Measurements from ENCODE around the gene LRR1.
"Not testable (repeated sequence)": the region's sequence is repeated elsewhere in the genome, so short reads cannot be mapped to it uniquely, and the experiment has no call there.

The LRR1 gene

DNA sequence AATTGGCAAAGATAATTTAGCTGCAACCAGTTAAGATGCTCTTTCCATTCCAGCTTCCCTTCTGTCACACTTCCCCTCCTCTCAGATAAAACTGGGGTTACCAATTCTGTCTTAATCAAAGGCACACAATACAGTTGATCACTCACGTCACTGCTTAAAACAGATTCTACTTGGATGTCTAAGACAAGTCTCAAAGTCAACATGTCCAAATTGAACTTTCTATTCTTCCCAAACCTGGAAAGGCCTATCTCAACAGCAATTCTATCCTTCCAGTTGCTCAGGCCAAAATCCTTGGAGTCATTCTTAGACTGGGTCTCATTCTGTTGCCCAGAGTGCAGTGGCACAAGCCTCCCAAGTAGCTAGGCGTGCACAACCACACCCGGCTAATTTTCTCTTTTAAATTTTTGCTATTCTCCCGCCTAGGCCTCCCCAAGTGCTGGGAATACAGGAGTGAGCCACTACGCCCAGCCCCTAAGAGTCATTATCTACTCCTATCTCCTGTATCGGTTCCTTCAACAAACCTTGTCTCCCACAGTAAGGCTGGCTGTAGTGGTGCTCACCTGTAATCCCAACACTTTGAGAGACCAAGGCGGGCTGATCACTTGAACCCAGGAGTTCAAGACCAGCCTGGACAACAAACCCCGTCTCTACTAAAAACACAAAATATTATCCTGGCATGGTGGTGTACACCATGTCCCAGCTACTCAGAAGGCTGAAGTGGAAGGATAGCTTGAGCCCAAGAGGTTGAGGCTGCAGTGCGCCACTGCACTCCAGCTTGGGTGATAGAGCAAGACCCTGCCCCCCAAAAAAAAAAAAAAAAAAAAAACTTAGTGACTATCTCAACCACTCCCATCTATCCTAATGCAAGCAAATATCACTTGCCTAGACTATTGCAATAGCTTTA lies 17.3 kb upstream of the LRR1 start:
- peak in 1 of 3 donors; percentile 27 for DNase-seq
- CTCF ChIA-PET, result interaction anchor here (0.8 to 1.9 kb wide), 2 partner anchors 83 to 122 kb away, joined by 3 to 4 read pairs; no protein-coding TSS in a partner anchor
- H3K36me3 ChIP-seq (ENCODE audit: control insufficient read depth in 4 of 4, insufficient read depth in 4 of 4, low read length in 3 of 4), result peaks cover 9 to 47% (median 33%) of the 10 kb centered on the region in 4 experiments
- H3K27ac ChIP-seq (ENCODE audit: insufficient read depth in 1 of 2, low read depth in 1 of 2, low read length in 2 of 2, poor library complexity in 1 of 2, severe bottlenecking in 2 of 2), result no peak overlapping the region
- no peaks in the 10 kb centered on the region for H3K27me3 ChIP-seq (replicated peaks in 2 of 5; ENCODE audit: control insufficient read depth in 4 of 5, insufficient read depth in 5 of 5, low read length in 4 of 5)
- H3K9me3 ChIP-seq (ENCODE audit: control extremely low read depth in 1 of 5, control insufficient read depth in 4 of 5, insufficient read depth in 2 of 5, low read depth in 1 of 5, low read length in 4 of 5), result no peaks in the 10 kb centered on the region
- POLR2A ChIA-PET, result no interaction called here
- no peak overlapping the region for H3K4me3 ChIP-seq (ENCODE audit: control insufficient read depth in 1 of 7, extremely low read depth in 1 of 7, insufficient read depth in 4 of 7, low read depth in 2 of 7, low read length in 6 of 7)
- peaks cover 13 to 25% (median 14%) of the 10 kb centered on the region in 4 experiments for H3K4me1 ChIP-seq (ENCODE audit: control extremely low read depth in 1 of 4, control insufficient read depth in 4 of 4, insufficient read depth in 4 of 4, low read length in 3 of 4)
- WGBS (ENCODE audit: insufficient coverage), result 76% methylated on average over 9 of the region's 9 CpGs

DNA sequence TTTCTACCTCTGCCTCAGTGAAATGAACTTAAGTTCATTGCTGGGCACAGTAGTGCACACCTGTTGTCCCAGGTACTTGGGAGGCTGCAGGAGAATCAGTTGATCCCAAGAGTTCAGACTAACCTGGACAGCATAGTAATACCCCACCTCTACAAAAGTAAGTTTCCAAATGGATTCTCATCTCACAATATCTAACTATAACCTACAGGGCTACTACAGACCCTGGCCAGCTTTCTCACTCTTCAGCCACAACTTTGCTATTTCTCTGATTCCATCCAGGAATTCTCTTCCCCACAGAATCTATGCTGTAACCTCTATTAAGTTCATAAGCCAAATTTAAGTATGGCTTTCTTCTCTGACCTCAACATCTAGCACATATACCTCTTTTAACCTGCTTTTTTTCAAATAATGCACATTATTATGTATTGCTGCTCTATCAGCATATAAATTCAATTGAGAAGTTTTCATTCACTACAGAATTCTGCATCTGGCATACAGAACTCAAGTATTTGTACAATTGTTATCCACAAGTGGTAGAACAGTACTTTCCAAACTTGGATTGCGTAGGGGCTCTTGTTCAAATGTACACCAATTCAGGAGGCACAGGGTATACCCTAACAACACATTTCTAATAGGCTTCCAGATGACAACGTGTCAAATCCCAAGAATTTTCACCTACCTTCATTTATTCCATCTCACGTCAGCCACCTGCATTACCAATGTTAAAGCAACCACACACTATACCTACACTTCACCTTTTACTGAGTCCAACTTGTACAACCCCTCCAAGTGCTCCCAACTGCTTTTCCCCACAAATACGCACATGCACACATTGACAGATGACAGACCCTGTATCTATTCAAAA lies 16.4 kb upstream of the LRR1 start:
- Histone ChIP-seq H3K27ac (ENCODE audit: insufficient read depth in 1 of 2, low read depth in 1 of 2, low read length in 2 of 2, poor library complexity in 1 of 2, severe bottlenecking in 2 of 2) (peak overlapping the region in 1 of 2 experiments; percentile 21), H3K36me3 (ENCODE audit: control insufficient read depth in 4 of 4, insufficient read depth in 4 of 4, low read length in 3 of 4) (peaks cover 9 to 39% (median 26%) of the 10 kb centered on the region in 4 experiments), H3K9me3 (ENCODE audit: control extremely low read depth in 1 of 5, control insufficient read depth in 4 of 5, insufficient read depth in 2 of 5, low read depth in 1 of 5, low read length in 4 of 5) (no peaks in the 10 kb centered on the region), H3K4me1 (ENCODE audit: control extremely low read depth in 1 of 4, control insufficient read depth in 4 of 4, insufficient read depth in 4 of 4, low read length in 3 of 4) (peaks cover 13 to 25% (median 16%) of the 10 kb centered on the region in 4 experiments), H3K4me3 (ENCODE audit: control insufficient read depth in 1 of 7, extremely low read depth in 1 of 7, insufficient read depth in 4 of 7, low read depth in 2 of 7, low read length in 6 of 7) (no peak overlapping the region), H3K27me3 (replicated peaks in 2 of 5; ENCODE audit: control insufficient read depth in 4 of 5, insufficient read depth in 5 of 5, low read length in 4 of 5) (no peaks in the 10 kb centered on the region)
- ChIA-PET POLR2A (no interaction called here), CTCF (interaction anchor here (1.9 kb wide), 1 partner anchor 84 kb away, joined by 4 read pairs; no protein-coding TSS in a partner anchor)
- 100% methylated on average over 3 of the region's 4 CpGs for WGBS (ENCODE audit: insufficient coverage)
- DNase-seq, result no peak

DNA sequence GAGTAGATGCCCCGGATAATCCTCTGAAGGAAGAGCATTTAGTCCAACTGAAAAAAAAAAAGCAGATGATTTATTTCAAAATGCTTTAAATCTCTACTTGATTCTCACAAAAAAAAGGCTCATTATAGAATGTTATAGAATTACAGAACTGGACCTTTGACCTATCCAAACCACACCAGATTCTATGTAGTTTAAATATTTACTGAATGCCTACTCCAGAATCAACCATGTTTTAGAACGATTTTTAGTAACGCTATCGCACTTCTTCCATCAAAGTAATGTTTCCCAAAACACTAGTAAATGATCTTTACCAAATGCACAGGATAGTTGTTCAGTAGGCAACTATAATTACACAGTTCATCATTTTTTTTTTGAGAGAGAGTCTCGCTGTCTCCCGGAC lies 15.1 kb upstream of the LRR1 start:
- Histone ChIP-seq H3K4me1 (ENCODE audit: control extremely low read depth in 1 of 4, control insufficient read depth in 4 of 4, insufficient read depth in 4 of 4, low read length in 3 of 4) (peaks cover 13 to 25% (median 16%) of the 10 kb centered on the region in 4 experiments), H3K27me3 (replicated peaks in 2 of 5; ENCODE audit: control insufficient read depth in 4 of 5, insufficient read depth in 5 of 5, low read length in 4 of 5) (no peaks in the 10 kb centered on the region), H3K36me3 (ENCODE audit: control insufficient read depth in 4 of 4, insufficient read depth in 4 of 4, low read length in 3 of 4) (peaks cover 9 to 34% (median 22%) of the 10 kb centered on the region in 4 experiments), H3K27ac (ENCODE audit: insufficient read depth in 1 of 2, low read depth in 1 of 2, low read length in 2 of 2, poor library complexity in 1 of 2, severe bottlenecking in 2 of 2) (no peak overlapping the region), H3K9me3 (ENCODE audit: control extremely low read depth in 1 of 5, control insufficient read depth in 4 of 5, insufficient read depth in 2 of 5, low read depth in 1 of 5, low read length in 4 of 5) (no peaks in the 10 kb centered on the region), H3K4me3 (ENCODE audit: control insufficient read depth in 1 of 7, extremely low read depth in 1 of 7, insufficient read depth in 4 of 7, low read depth in 2 of 7, low read length in 6 of 7) (peak overlapping the region in 2 of 7 experiments; percentile 98 to 99)
- CTCF ChIA-PET, result no interaction called here
- DNase-seq, result no peak
- POLR2A ChIA-PET, result interaction anchor here (0.7 to 1.0 kb wide), 2 partner anchors 14 to 37 kb away, joined by 3 read pairs; no protein-coding TSS in a partner anchor
- WGBS (ENCODE audit: insufficient coverage), result 95% methylated on average over 5 of the region's 6 CpGs

DNA sequence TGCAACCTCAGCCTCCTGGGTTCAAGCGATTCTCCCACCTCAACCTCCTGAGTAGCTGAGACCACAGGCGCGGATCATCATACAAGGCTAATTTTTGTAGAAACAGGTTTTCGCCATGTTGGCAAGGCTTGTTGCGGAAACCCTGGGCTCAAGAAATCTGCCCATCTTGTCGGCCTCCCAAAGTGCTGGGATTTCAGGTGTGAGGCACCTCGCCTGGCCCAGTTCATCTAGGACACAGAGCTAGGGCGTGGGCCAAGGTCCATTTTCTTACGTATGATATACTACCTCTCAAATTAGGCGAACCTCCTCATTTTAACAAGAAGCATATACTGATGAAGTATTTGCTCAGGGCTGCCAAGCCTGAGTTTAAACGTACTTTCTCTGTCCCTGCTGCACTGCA lies 14.7 kb upstream of the LRR1 start:
- ChIA-PET POLR2A (interaction anchor here (0.7 to 1.0 kb wide), 2 partner anchors 14 to 37 kb away, joined by 3 read pairs; no protein-coding TSS in a partner anchor), CTCF (interaction anchor here (1.3 kb wide), 1 partner anchor 50 kb away, joined by 3 read pairs; no protein-coding TSS in a partner anchor)
- peak overlapping the region in 6 of 7 experiments; percentile 40 to 99 (median 98) for H3K4me3 ChIP-seq (ENCODE audit: control insufficient read depth in 1 of 7, extremely low read depth in 1 of 7, insufficient read depth in 4 of 7, low read depth in 2 of 7, low read length in 6 of 7)
- peak overlapping the region in 1 of 2 experiments; percentile 98 for H3K27ac ChIP-seq (ENCODE audit: insufficient read depth in 1 of 2, low read depth in 1 of 2, low read length in 2 of 2, poor library complexity in 1 of 2, severe bottlenecking in 2 of 2)
- no peak for DNase-seq
- peaks cover 9 to 34% (median 22%) of the 10 kb centered on the region in 4 experiments for H3K36me3 ChIP-seq (ENCODE audit: control insufficient read depth in 4 of 4, insufficient read depth in 4 of 4, low read length in 3 of 4)
- peaks cover 13 to 25% (median 16%) of the 10 kb centered on the region in 4 experiments for H3K4me1 ChIP-seq (ENCODE audit: control extremely low read depth in 1 of 4, control insufficient read depth in 4 of 4, insufficient read depth in 4 of 4, low read length in 3 of 4)
- WGBS (ENCODE audit: insufficient coverage), result 98% methylated on average over 9 of the region's 11 CpGs
- H3K9me3 ChIP-seq (ENCODE audit: control extremely low read depth in 1 of 5, control insufficient read depth in 4 of 5, insufficient read depth in 2 of 5, low read depth in 1 of 5, low read length in 4 of 5), result no peaks in the 10 kb centered on the region
- H3K27me3 ChIP-seq (replicated peaks in 2 of 5; ENCODE audit: control insufficient read depth in 4 of 5, insufficient read depth in 5 of 5, low read length in 4 of 5), result no peaks in the 10 kb centered on the region

DNA sequence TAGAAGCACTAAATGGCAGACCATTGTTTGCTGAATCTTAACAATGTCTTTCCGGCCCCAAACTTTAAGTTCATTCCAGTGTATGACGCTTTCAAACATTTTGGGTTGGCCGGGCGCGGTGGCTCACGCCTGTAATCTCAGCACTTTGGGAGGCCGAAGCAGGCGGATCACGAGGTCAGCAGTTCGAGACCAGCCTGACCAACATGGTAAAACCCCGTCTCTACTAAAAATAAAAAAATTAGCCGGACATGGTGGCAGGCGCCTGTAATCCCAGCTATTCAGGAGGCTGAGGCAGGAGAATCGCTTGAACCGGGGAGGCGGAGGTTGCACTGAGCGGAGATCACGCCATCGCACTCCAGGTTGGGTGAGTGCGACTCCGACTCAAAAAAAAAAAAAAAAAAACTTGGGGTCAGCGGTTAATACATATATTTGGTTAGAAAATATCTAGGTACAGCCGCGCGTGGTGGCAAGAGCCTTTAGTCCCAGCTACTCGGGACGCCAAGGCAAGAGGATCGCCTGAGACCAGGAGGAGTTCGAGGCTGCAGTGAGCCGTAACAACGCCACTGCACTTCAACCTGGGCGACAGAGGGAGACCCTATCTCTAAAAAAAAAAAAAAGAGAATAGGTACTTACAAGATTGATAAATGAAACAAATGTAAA lies 13.6 kb upstream of the LRR1 start:
- H3K36me3 ChIP-seq (ENCODE audit: control insufficient read depth in 4 of 4, insufficient read depth in 4 of 4, low read length in 3 of 4), result peaks cover 9 to 34% (median 21%) of the 10 kb centered on the region in 4 experiments
- 27% methylated on average over 24 of the region's 32 CpGs for WGBS (ENCODE audit: insufficient coverage)
- not testable (repeated sequence) for DNase-seq; H3K9me3 ChIP-seq (ENCODE audit: control extremely low read depth in 1 of 5, control insufficient read depth in 4 of 5, insufficient read depth in 2 of 5, low read depth in 1 of 5, low read length in 4 of 5); H3K27me3 ChIP-seq (replicated peaks in 2 of 5; ENCODE audit: control insufficient read depth in 4 of 5, insufficient read depth in 5 of 5, low read length in 4 of 5)
- peak overlapping the region; percentile 96 to 98 for H3K27ac ChIP-seq (ENCODE audit: insufficient read depth in 1 of 2, low read depth in 1 of 2, low read length in 2 of 2, poor library complexity in 1 of 2, severe bottlenecking in 2 of 2)
- peaks cover 13 to 25% (median 16%) of the 10 kb centered on the region in 4 experiments for H3K4me1 ChIP-seq (ENCODE audit: control extremely low read depth in 1 of 4, control insufficient read depth in 4 of 4, insufficient read depth in 4 of 4, low read length in 3 of 4)
- ChIA-PET POLR2A (interaction anchor here (0.5 to 2.9 kb wide), 4 partner anchors 35 to 185 kb away, joined by 3 to 25 read pairs (median 3); partner anchors contain the start of genes MGAT2 and RPL36AL), CTCF (interaction anchor here (0.6 to 4.2 kb wide), 9 partner anchors 10 to 115 kb away, joined by 3 to 28 read pairs (median 4); partner anchors contain the start of genes MGAT2 and RPL36AL)
- peak overlapping the region; percentile 48 to 100 (median 98) for H3K4me3 ChIP-seq (ENCODE audit: control insufficient read depth in 1 of 7, extremely low read depth in 1 of 7, insufficient read depth in 4 of 7, low read depth in 2 of 7, low read length in 6 of 7)
